Epithelial cell of esophagus (primary cell): Measurements from ENCODE around the gene CXorf58.
A peak's percentile ranks its signal among the peaks of the same experiment; 100 is the strongest.

ENCODE experiments used
- DNase-seq: peaks from one replicate; pipeline ENCODE4 v3.0.0; 2010; ENCODE audit warnings: low read depth
- H3K4me3 ChIP-seq: 2 replicates; pipeline ENCODE4 v1.5.1; 2011; ENCODE audit warnings: mild to moderate bottlenecking, low read length, control low read depth
- CTCF ChIP-seq: IDR thresholded peaks from 2 replicates; pipeline ENCODE4 v1.5.1; 2011; ENCODE audit warnings: low read depth, mild to moderate bottlenecking, low read length, control low read depth, inconsistent platforms; ENCODE audit not compliant: insufficient read depth; ENCODE audit errors: missing control alignments

The CXorf58 gene

GRCh38 chrX:23980011-23980441 lies 72.2 kb downstream of the CXorf58 start:
- no peak for TF ChIP-seq CTCF
- DNase-seq, result peak; percentile 17
- no peak overlapping the region for H3K4me3 ChIP-seq

- no peak for TF ChIP-seq CTCF
- no peak for DNase-seq
- no peak overlapping the region for H3K4me3 ChIP-seq
Measured at GRCh38 chrX:23981222-23981621, 73.4 kb downstream of the CXorf58 start.

GRCh38 chrX:23981711-23982110 lies 73.9 kb downstream of the CXorf58 start:
- H3K4me3 ChIP-seq, result no peak overlapping the region
- no peak for DNase-seq
- TF ChIP-seq CTCF, result no peak

GRCh38 chrX:23982891-23983290 lies 75.1 kb downstream of the CXorf58 start:
- no peak for TF ChIP-seq CTCF
- no peak for DNase-seq
- H3K4me3 ChIP-seq, result no peak overlapping the region
